ENCODE measurements around the gene LCN6.

Gene LCN6

GRCh38 chr9:136741883-136742571, 6.3 kb downstream of the LCN6 start:
- Histone ChIP-seq H3K4me3 (replicated peaks; ENCODE audit: low read depth, low read length) (no peak overlapping the region), H3K36me3 (ENCODE audit: control insufficient read depth, insufficient read depth, low read length) (no peaks in the 10 kb centered on the region), H3K27me3 (replicated peaks; ENCODE audit: control insufficient read depth, insufficient read depth, low read length) (no peaks in the 10 kb centered on the region; the same call in 1 of the 2 replicates)
- TF ChIP-seq CTCF (IDR thresholded peaks at IDR 0.05; ENCODE audit: insufficient read depth, low read length, poor library complexity, severe bottlenecking): no peak
- no peak for DNase-seq (ENCODE audit: extremely low read depth, insufficient read length)

DNA sequence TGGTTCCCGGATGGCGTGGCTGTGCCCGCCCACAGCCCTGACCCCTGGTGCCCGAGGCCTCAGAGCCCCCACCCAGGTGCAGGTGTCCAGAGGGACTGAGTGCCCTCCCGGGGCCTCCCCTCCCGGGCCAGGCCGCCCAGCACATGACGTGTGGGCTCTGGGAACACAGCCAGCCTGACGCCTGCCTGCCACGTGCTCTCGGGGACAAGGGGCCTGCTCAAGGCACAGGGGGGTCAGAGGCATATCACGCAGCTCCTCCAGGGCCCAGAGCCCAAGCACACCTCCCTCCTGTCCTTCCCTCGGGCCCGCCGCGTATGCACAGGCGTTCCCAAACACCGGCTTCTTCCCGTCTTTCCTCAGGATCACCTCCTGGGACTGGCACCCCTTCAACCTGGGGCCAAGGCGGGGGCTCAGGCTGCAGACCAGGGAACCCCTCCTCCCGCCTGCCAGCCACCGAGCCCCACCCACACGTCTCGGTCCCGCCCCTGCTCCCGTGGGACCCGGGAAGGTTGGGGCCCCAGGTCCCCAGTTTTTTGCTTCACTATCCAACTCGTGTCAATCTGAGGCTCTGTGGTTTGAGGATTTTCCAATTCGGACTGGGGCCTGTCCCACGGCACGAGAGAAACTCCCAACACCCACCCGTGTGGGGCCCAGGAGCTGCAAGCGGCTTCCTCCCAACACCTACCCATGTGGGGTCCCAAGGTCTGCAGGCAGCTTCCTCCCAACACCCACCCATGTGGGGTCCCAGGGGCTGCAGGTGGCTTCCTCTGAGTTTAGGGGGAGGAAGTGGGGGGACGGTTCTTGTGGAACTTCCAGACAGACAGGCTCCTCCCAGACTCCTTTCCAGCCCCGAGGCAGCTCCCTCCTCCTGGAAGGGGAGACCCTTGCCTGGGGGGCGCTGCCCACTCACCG, 7.1 kb downstream of the LCN6 start:
- H3K27me3 ChIP-seq (replicated peaks; ENCODE audit: control insufficient read depth, insufficient read depth, low read length): no peaks in the 10 kb centered on the region; the same call in 1 of the 2 replicates
- TF ChIP-seq CTCF (IDR thresholded peaks at IDR 0.05; ENCODE audit: insufficient read depth, low read length, poor library complexity, severe bottlenecking): no peak
- no peaks in the 10 kb centered on the region for H3K36me3 ChIP-seq (ENCODE audit: control insufficient read depth, insufficient read depth, low read length)
- H3K4me3 ChIP-seq (replicated peaks; ENCODE audit: low read depth, low read length): no peak overlapping the region
- no peak for DNase-seq (ENCODE audit: extremely low read depth, insufficient read length)

DNA sequence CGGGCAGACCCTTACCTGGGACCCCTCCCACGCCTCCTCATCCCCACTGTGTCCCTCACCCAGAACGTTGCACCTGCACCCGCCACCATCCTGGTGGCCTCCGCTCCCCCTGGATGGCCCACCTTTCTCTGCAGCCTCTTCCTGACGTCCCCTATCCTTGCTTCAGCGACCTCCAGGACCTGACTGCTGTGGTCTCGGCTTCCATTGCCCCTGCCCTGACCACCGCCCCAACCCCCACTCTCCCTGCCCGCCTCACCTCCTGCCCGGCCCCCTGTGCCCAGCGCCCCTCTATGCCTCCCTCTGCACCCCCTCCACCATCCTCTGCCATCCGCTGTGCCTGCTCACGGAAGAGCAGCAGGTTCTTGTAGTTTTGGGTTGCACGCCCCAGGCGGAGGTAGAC, 7.8 kb downstream of the LCN6 start:
- Histone ChIP-seq H3K27me3 (replicated peaks; ENCODE audit: control insufficient read depth, insufficient read depth, low read length) (no peaks in the 10 kb centered on the region; the same call in 1 of the 2 replicates), H3K36me3 (ENCODE audit: control insufficient read depth, insufficient read depth, low read length) (no peaks in the 10 kb centered on the region), H3K4me3 (replicated peaks; ENCODE audit: low read depth, low read length) (no peak overlapping the region)
- no peak for TF ChIP-seq CTCF (IDR thresholded peaks at IDR 0.05; ENCODE audit: insufficient read depth, low read length, poor library complexity, severe bottlenecking)
- no peak for DNase-seq (ENCODE audit: extremely low read depth, insufficient read length)

DNA sequence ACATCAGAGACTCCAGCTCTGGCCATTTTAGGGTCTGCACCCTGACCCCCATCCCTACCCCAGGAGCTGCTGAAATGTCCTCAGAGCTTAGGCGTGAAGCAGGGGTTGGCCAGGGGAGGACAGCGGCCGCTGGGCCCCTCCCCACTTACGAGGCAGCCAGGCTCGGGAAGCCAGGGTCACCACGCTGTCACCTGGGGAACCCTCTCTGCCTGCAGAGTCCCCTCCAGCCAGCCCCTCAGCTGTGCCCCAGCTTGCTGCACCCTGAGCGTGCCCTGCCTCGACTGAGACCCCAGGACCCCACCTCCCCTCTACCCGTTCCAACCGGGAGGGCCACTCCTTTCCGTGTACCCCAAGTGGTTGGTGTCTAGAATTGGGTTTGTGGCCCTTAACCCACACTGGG, 8.3 kb downstream of the LCN6 start:
- no peak for TF ChIP-seq CTCF (IDR thresholded peaks at IDR 0.05; ENCODE audit: insufficient read depth, low read length, poor library complexity, severe bottlenecking)

GRCh38 chr9:136739509-136739908, 8.8 kb downstream of the LCN6 start:
- no peaks in the 10 kb centered on the region; the same call in 1 of the 2 replicates for H3K27me3 ChIP-seq (replicated peaks; ENCODE audit: control insufficient read depth, insufficient read depth, low read length)
- H3K36me3 ChIP-seq (ENCODE audit: control insufficient read depth, insufficient read depth, low read length): no peaks in the 10 kb centered on the region
- H3K4me3 ChIP-seq (replicated peaks; ENCODE audit: low read depth, low read length): no peak overlapping the region
- DNase-seq (ENCODE audit: extremely low read depth, insufficient read length): no peak
- TF ChIP-seq CTCF (IDR thresholded peaks at IDR 0.05; ENCODE audit: insufficient read depth, low read length, poor library complexity, severe bottlenecking): no peak

More for the DNA sequence above, 8.3 kb downstream of the LCN6 start:
- H3K27me3 ChIP-seq (replicated peaks; ENCODE audit: control insufficient read depth, insufficient read depth, low read length): no peaks in the 10 kb centered on the region; the same call in 1 of the 2 replicates
- DNase-seq (ENCODE audit: extremely low read depth, insufficient read length): no peak
- no peak overlapping the region for H3K4me3 ChIP-seq (replicated peaks; ENCODE audit: low read depth, low read length)
- H3K36me3 ChIP-seq (ENCODE audit: control insufficient read depth, insufficient read depth, low read length): no peaks in the 10 kb centered on the region

Data from GM06990 (cell line).